22Rv1 (cell line): ENCODE measurements around the gene ABLIM2.

Experiments
- CTCF ChIP-seq: fragments of 450-650 bp; IDR thresholded peaks from 2 replicates; pipeline ENCODE4 v1.5.1; 2017; ENCODE audit warnings: mild to moderate bottlenecking
- ZFX ChIP-seq: fragments of 450-650 bp; IDR thresholded peaks from 2 replicates; pipeline ENCODE4 v1.6.1; 2017; ENCODE audit warnings: antibody characterized with exemption, borderline replicate concordance

- TF ChIP-seq CTCF, result no peak
- TF ChIP-seq ZFX, result no peak
These were observed 27.4 kb downstream of the ABLIM2 start for GRCh38 chr4:8131210-8131609.
